Prostate gland (tissue), 2 donors: ENCODE measurements around the gene CCDC136. TPM values are rescaled to one million over a fixed set of nuclear protein-coding genes. Genes with fewer than 3 reads are reported as not detected.

Experiments used
- DNase-seq: peaks from one replicate; pipeline ENCODE4 v3.0.0-alpha.2; 2019; ENCODE audit warnings: low spot score
- H3K27ac ChIP-seq, 2 donors: fragments of 200-600 bp; sonication (generic); 2 replicates each; pipeline ENCODE4 v1.5.1; 2017 to 2019
- H3K27me3 ChIP-seq: fragments of 200-600 bp; sonication (generic); replicated peaks from 2 replicates; pipeline ENCODE4 v1.5.1; 2019; ENCODE audit not compliant: insufficient read depth
- H3K36me3 ChIP-seq, 2 donors: fragments of 200-600 bp; sonication (generic); 1 replicate in 1 of 2; 2 replicates in 1 of 2; pipeline versions ENCODE4 v1.5.1 to v1.8.1; 2017 to 2019
- H3K4me1 ChIP-seq: fragments of 200-600 bp; sonication (generic); replicated peaks from 2 replicates; pipeline ENCODE4 v1.5.1; 2019
- H3K4me3 ChIP-seq, 2 donors: fragments of 200-600 bp; sonication (generic); 2 replicates each; pipeline ENCODE4 v1.5.1; 2017 to 2019
- H3K9me3 ChIP-seq: fragments of 200-600 bp; sonication (generic); 2 replicates; pipeline ENCODE4 v1.5.1; 2017
- CTCF ChIP-seq, 4 experiments: fragments of 200-600 bp in 2 of 4; fragments of 450-650 bp in 2 of 4; sonication (generic) in 2 of 4; IDR thresholded peaks; 1 replicate in 3 of 4; 2 replicates in 1 of 4; pipeline ENCODE4 v1.5.1; 2016 to 2019; ENCODE audit warnings: antibody characterized with exemption in 4 of 4, mild to moderate bottlenecking in 2 of 4, moderate library complexity in 2 of 4
- POLR2A ChIP-seq: fragments of 450-650 bp; IDR thresholded peaks from one replicate; pipeline ENCODE4 v1.6.1; 2016; ENCODE audit warnings: antibody characterized with exemption, mild to moderate bottlenecking
- POLR2AphosphoS5 ChIP-seq: sonication (generic); formaldehyde crosslinking; IDR thresholded peaks from one replicate; pipeline ENCODE4 v1.6.1; 2017; ENCODE audit warnings: antibody characterized with exemption
- WGBS: methylation state at CpG from one replicate; pipeline ENCODE4 v1.1.5; 2018; 5-methylcytosine and 5-hydroxymethylcytosine counted together
- intact Hi-C: fragments of 100-400 bp; cut with DNase I; formaldehyde crosslinking; loops from one replicate; pipeline ENCODE4 v1.14.2; 2022
- total RNA-seq, 2 donors: library from RNA; depleted of rRNA; stranded (reverse); fragments of >200 nt; gene quantifications; one replicate each; pipeline ENCODE4 v1.1.0, GENCODE V29; 2016

Gene CCDC136
- total RNA-seq, 2 donors from 2014 or later, result 11.7 to 61.2 TPM

DNA sequence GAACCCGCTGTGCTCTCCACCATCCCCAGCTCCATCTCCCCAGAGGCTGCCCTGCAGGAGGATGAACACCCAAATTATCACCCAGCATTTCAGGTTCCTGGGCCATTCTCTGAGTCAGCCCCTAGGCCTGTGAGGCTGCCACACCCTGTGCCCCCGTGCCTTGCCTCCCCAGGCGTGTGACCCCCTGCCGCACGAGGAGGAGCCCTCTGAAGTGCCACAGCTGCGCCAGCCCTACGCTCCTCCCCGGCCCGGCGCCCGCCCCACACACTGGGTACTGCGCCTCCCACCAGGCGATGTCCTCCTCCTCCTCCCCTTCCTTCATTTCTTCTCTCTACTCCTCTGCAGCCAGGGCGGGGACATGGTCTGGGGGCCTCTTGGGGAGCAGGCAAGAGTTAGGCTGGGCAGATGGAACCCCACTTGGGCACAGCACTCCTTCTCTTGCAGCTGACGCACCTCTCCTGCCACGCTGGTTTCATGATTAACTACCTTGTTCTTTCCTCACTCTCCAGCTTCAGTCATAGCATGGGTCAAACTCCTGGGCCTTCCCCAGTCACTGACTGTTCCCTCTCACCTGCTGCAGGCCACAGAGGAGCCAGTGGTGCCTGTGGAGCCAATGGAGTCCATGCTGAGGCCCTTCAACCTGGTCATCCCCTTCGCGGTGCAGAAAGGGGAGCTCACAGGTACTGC is 58.2 kb downstream of the CCDC136 start:
- DNase-seq, result no peak
- TF ChIP-seq CTCF (IDR thresholded peaks at IDR 0.05) (no peak), POLR2A (no peak), POLR2AphosphoS5 (no peak)
- H3K27ac ChIP-seq, result no peak overlapping the region
- H3K4me1 ChIP-seq, result no peaks in the 10 kb centered on the region
- intact Hi-C loops, result no loop called here
- no peaks in the 10 kb centered on the region for H3K27me3 ChIP-seq
- no peaks in the 10 kb centered on the region for H3K36me3 ChIP-seq
- H3K4me3 ChIP-seq, result no peak overlapping the region
- 85% methylated on average over 18 of the region's 18 CpGs for WGBS
- no peaks in the 10 kb centered on the region for H3K9me3 ChIP-seq

- intact Hi-C loops, result no loop called here
- no peaks in the 10 kb centered on the region for H3K36me3 ChIP-seq
- no peak for DNase-seq
- H3K4me1 ChIP-seq, result no peaks in the 10 kb centered on the region
- no peak overlapping the region for H3K4me3 ChIP-seq
- H3K9me3 ChIP-seq, result no peaks in the 10 kb centered on the region
- TF ChIP-seq POLR2AphosphoS5 (no peak), POLR2A (no peak), CTCF (IDR thresholded peaks at IDR 0.05) (no peak)
- WGBS, result 83% methylated on average over 28 of the region's 28 CpGs
- no peak overlapping the region for H3K27ac ChIP-seq
- H3K27me3 ChIP-seq, result no peaks in the 10 kb centered on the region
These were observed 60.9 kb downstream of the CCDC136 start for GRCh38 chr7:128852537-128853254.

- Histone ChIP-seq H3K9me3 (no peaks in the 10 kb centered on the region), H3K27me3 (no peaks in the 10 kb centered on the region), H3K4me1 (no peaks in the 10 kb centered on the region), H3K27ac (no peak overlapping the region), H3K36me3 (no peaks in the 10 kb centered on the region), H3K4me3 (no peak overlapping the region)
- no peak for DNase-seq
- intact Hi-C loops, result no loop called here
- TF ChIP-seq POLR2AphosphoS5, result no peak
- no peak for TF ChIP-seq POLR2A
- no peak for TF ChIP-seq CTCF (IDR thresholded peaks at IDR 0.05)
- 76% methylated on average over 13 of the region's 23 CpGs for WGBS
These were observed 62.0 kb downstream of the CCDC136 start for GRCh38 chr7:128853799-128854198.

- H3K4me1 ChIP-seq, result no peaks in the 10 kb centered on the region
- H3K27me3 ChIP-seq, result no peaks in the 10 kb centered on the region
- 88% methylated on average over 17 of the region's 21 CpGs for WGBS
- no peak overlapping the region for H3K27ac ChIP-seq
- no peak for TF ChIP-seq POLR2A
- no peaks in the 10 kb centered on the region for H3K9me3 ChIP-seq
- DNase-seq, result no peak
- H3K4me3 ChIP-seq, result no peak overlapping the region
- H3K36me3 ChIP-seq, result no peaks in the 10 kb centered on the region
- intact Hi-C loops, result no loop called here
These were observed 62.6 kb downstream of the CCDC136 start for GRCh38 chr7:128854396-128854795.

GRCh38 chr7:128855559-128855958 is 63.8 kb downstream of the CCDC136 start:
- Histone ChIP-seq H3K4me1 (no peaks in the 10 kb centered on the region), H3K4me3 (no peak overlapping the region), H3K27me3 (no peaks in the 10 kb centered on the region), H3K27ac (no peak overlapping the region), H3K9me3 (no peaks in the 10 kb centered on the region), H3K36me3 (no peaks in the 10 kb centered on the region)
- intact Hi-C loops, result no loop called here
- DNase-seq, result no peak
- WGBS, result 89% methylated on average over 3 of the region's 3 CpGs
- TF ChIP-seq POLR2AphosphoS5 (no peak), POLR2A (no peak), CTCF (IDR thresholded peaks at IDR 0.05) (no peak)
